Neural cell (in vitro differentiated cells): ENCODE results near the gene TAF1A.

ENCODE experiments used
- EZH2 ChIP-seq: fragments of 200-600, 300-800 bp; shearing (Covaris generic), sonication (generic); IDR thresholded peaks from 2 replicates; pipeline ENCODE4 v1.6.1; 2014; ENCODE audit warnings: antibody characterized with exemption, low read length, borderline replicate concordance, mild to moderate bottlenecking; ENCODE audit not compliant: insufficient read depth, poor library complexity, severe bottlenecking
- SMC3 ChIP-seq: fragments of 450-650 bp; conservative IDR thresholded peaks from 2 replicates; pipeline ENCODE4 v1.6.1; 2014; ENCODE audit warnings: antibody characterized with exemption, mild to moderate bottlenecking, moderate library complexity; ENCODE audit not compliant: poor library complexity
- TF ChIP-seq, protein P1 (sequence below): fragments of 450-650 bp; IDR thresholded peaks from 2 replicates; pipeline ENCODE4 v1.5.1; 2014; ENCODE audit warnings: antibody characterized with exemption, mild to moderate bottlenecking, moderate library complexity; ENCODE audit not compliant: poor library complexity, severe bottlenecking
- TF ChIP-seq, protein P2 (sequence below): IDR thresholded peaks from 2 replicates; pipeline ENCODE4 v1.6.1; 2012; ENCODE audit warnings: borderline replicate concordance

DNA sequence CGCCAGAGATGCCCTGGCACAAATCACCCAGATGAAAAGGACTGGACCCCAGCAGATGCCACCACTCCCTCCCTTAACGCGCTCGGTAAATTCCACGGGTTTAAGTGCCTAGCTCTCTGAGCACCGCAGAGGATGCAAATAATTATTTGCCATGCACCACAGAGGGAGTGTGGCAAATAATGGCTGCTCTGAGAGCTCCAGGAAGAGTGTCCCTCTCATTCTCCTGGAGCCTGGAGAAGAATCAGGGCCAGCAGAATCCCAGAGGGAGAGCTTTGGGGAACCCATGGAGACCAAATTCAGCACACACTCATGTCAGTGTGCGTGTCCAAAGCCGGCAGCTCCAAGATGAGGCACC lies 42.5 kb downstream of the TAF1A start:
- TF ChIP-seq, protein P1, sequence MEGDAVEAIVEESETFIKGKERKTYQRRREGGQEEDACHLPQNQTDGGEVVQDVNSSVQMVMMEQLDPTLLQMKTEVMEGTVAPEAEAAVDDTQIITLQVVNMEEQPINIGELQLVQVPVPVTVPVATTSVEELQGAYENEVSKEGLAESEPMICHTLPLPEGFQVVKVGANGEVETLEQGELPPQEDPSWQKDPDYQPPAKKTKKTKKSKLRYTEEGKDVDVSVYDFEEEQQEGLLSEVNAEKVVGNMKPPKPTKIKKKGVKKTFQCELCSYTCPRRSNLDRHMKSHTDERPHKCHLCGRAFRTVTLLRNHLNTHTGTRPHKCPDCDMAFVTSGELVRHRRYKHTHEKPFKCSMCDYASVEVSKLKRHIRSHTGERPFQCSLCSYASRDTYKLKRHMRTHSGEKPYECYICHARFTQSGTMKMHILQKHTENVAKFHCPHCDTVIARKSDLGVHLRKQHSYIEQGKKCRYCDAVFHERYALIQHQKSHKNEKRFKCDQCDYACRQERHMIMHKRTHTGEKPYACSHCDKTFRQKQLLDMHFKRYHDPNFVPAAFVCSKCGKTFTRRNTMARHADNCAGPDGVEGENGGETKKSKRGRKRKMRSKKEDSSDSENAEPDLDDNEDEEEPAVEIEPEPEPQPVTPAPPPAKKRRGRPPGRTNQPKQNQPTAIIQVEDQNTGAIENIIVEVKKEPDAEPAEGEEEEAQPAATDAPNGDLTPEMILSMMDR: no peak
- TF ChIP-seq, protein P2, sequence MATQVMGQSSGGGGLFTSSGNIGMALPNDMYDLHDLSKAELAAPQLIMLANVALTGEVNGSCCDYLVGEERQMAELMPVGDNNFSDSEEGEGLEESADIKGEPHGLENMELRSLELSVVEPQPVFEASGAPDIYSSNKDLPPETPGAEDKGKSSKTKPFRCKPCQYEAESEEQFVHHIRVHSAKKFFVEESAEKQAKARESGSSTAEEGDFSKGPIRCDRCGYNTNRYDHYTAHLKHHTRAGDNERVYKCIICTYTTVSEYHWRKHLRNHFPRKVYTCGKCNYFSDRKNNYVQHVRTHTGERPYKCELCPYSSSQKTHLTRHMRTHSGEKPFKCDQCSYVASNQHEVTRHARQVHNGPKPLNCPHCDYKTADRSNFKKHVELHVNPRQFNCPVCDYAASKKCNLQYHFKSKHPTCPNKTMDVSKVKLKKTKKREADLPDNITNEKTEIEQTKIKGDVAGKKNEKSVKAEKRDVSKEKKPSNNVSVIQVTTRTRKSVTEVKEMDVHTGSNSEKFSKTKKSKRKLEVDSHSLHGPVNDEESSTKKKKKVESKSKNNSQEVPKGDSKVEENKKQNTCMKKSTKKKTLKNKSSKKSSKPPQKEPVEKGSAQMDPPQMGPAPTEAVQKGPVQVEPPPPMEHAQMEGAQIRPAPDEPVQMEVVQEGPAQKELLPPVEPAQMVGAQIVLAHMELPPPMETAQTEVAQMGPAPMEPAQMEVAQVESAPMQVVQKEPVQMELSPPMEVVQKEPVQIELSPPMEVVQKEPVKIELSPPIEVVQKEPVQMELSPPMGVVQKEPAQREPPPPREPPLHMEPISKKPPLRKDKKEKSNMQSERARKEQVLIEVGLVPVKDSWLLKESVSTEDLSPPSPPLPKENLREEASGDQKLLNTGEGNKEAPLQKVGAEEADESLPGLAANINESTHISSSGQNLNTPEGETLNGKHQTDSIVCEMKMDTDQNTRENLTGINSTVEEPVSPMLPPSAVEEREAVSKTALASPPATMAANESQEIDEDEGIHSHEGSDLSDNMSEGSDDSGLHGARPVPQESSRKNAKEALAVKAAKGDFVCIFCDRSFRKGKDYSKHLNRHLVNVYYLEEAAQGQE: no peak
- no peak for TF ChIP-seq SMC3
- no peak for TF ChIP-seq EZH2
